Fibroblast of villous mesenchyme (primary cell): ENCODE data around the gene SAMSN1. TPM values are rescaled to one million over a fixed set of nuclear protein-coding genes. Genes with fewer than 3 reads are reported as not detected.

ENCODE experiments used
- DNase-seq: peaks from one replicate; pipeline ENCODE4 v3.0.0-alpha.2; 2010; ENCODE audit warnings: low read depth
- H3K4me3 ChIP-seq: 2 replicates; pipeline ENCODE4 v1.5.1; 2011; ENCODE audit warnings: low read depth, mild to moderate bottlenecking, low read length
- total RNA-seq: library from RNA; depleted of rRNA; stranded (reverse); fragments of >200 nt; gene quantifications from 2 replicates; pipeline ENCODE4 v1.2.3, GENCODE V29; 2012
- TF ChIP-seq, protein P1 (sequence below): IDR thresholded peaks from 2 replicates; pipeline ENCODE4 v1.5.1; 2012; ENCODE audit warnings: low read depth, mild to moderate bottlenecking, low read length; ENCODE audit not compliant: insufficient read depth

The SAMSN1 gene
- total RNA-seq, 1 donor = 0.86 TPM

- TF ChIP-seq, protein P1, sequence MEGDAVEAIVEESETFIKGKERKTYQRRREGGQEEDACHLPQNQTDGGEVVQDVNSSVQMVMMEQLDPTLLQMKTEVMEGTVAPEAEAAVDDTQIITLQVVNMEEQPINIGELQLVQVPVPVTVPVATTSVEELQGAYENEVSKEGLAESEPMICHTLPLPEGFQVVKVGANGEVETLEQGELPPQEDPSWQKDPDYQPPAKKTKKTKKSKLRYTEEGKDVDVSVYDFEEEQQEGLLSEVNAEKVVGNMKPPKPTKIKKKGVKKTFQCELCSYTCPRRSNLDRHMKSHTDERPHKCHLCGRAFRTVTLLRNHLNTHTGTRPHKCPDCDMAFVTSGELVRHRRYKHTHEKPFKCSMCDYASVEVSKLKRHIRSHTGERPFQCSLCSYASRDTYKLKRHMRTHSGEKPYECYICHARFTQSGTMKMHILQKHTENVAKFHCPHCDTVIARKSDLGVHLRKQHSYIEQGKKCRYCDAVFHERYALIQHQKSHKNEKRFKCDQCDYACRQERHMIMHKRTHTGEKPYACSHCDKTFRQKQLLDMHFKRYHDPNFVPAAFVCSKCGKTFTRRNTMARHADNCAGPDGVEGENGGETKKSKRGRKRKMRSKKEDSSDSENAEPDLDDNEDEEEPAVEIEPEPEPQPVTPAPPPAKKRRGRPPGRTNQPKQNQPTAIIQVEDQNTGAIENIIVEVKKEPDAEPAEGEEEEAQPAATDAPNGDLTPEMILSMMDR = no peak
- no peak overlapping the region for H3K4me3 ChIP-seq
- DNase-seq = peak; percentile 6
Measured at GRCh38 chr21:14451546-14451945, 94.6 kb downstream of the SAMSN1 start.

- DNase-seq = no peak
- H3K4me3 ChIP-seq = no peak overlapping the region
- TF ChIP-seq, protein P1 = no peak
Measured at GRCh38 chr21:14448784-14449183, 97.3 kb downstream of the SAMSN1 start.

GRCh38 chr21:14438211-14438610, 107.9 kb downstream of the SAMSN1 start:
- TF ChIP-seq, protein P1 = no peak
- peak; percentile 11 for DNase-seq
- H3K4me3 ChIP-seq = no peak overlapping the region

DNA sequence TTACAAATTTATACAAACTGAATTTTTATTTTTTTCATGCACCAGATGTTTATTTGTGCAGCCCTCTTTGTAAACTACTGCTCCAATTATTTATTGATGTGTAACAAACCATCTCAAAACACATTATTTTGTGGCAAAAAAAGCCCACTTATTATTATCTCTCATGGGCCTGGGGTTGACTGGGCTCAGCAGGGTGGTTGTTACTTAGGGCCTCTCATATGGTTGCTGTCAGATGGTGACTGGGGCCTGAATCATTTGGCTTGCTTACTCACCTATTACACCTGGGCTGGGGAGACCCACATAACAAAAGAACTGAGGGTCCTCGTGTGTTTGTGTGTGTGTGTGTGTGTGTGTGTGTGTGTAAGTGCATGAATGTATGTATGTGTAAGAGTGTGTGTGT, 110.7 kb downstream of the SAMSN1 start:
- DNase-seq = no peak
- TF ChIP-seq, protein P1 = no peak
- H3K4me3 ChIP-seq = no peak overlapping the region

Other genes starting within 250 kb of the SAMSN1 start
- 54.8 and 84.2 TPM in 2 replicates for gene HSPA13, start 163.2 kb downstream of the SAMSN1 start, total RNA-seq